K562 (cell line): ENCODE results near the gene VAC14. TPM values are rescaled to one million over a fixed set of nuclear protein-coding genes. Genes with fewer than 3 reads are reported as not detected.

Experiments used
- ASH1L ChIP-seq: fragments of 450-650 bp; IDR thresholded peaks from 2 replicates; pipeline ENCODE4 v1.6.1; 2018; ENCODE audit warnings: borderline replicate concordance, mild to moderate bottlenecking, low read depth; ENCODE audit not compliant: partially characterized antibody
- KDM1A ChIP-seq, 2 experiments: fragments of 450-650 bp; IDR thresholded peaks; 2 replicates each; pipeline ENCODE4 v1.6.1; 2016; ENCODE audit warnings: mild to moderate bottlenecking in 2 of 2
- MYC ChIP-seq, 2 experiments: fragments of 250-450 bp in 1 of 2; sonication (Bioruptor Pico) in 1 of 2; IDR thresholded peaks; 2 replicates each; pipeline versions ENCODE4 v1.5.1 to v1.6.1; 2012 to 2021; ENCODE audit warnings: low read depth in 2 of 2, borderline replicate concordance in 1 of 2, improper control_type of control experiment in 1 of 2, low read length in 1 of 2, mild to moderate bottlenecking in 1 of 2, moderate library complexity in 1 of 2
- PHF21A ChIP-seq: fragments of 450-650 bp; IDR thresholded peaks from 2 replicates; pipeline ENCODE4 v1.6.1; 2017; ENCODE audit warnings: low read depth, borderline replicate concordance
- POLR2H ChIP-seq: IDR thresholded peaks from 2 replicates; pipeline ENCODE4 v1.6.1; 2016; ENCODE audit warnings: missing genetic modification characterization, low read depth, mild to moderate bottlenecking, control low read depth, missing compliant biosample characterization, moderate library complexity
- STAT5A ChIP-seq: IDR thresholded peaks from 2 replicates; pipeline ENCODE4 v1.6.1; 2012; ENCODE audit warnings: low read length, inconsistent platforms, borderline replicate concordance
- YBX1 ChIP-seq: fragments of 450-650 bp; IDR thresholded peaks from 2 replicates; pipeline ENCODE4 v1.7.1; 2016; ENCODE audit warnings: mild to moderate bottlenecking
- polyA plus RNA-seq, 8 experiments: library from polyadenylated mRNA; depleted of rRNA in 4 of 8; stranded (reverse) in 5 of 8; unstranded in 3 of 8; fragments of >200 nt; fragmentation: Nextera tagmentation in 2 of 8; fragmentation: Illumina TruSeq in 1 of 8; extraction: Ambion mirVana in 2 of 8; extraction: Trizol in 1 of 8; gene quantifications; 2 replicates each; pipeline versions ENCODE4 v1.2.1 to v1.2.3, GENCODE V29; 2011 to 2014; ENCODE audit warnings: inconsistent platforms in 1 of 8, missing spikeins in 1 of 8
- total RNA-seq, 7 experiments: library from RNA; depleted of rRNA in 6 of 7; stranded (reverse); fragments of >200 nt in 6 of 7; fragmentation: Illumina TruSeq in 2 of 7; extraction: Trizol in 2 of 7; gene quantifications; 2 replicates each; pipeline versions ENCODE4 v1.2.1 to v1.2.3, GENCODE V29; 2011 to 2021; ENCODE audit warnings: low replicate concordance in 1 of 7
- TF ChIP-seq, protein P1 (sequence below), 2 experiments: fragments of 450-650 bp; formaldehyde crosslinking in 1 of 2; IDR thresholded peaks; 2 replicates each; pipeline versions ENCODE4 v1.4.0 to v1.6.1; 2014 to 2020; ENCODE audit warnings: mild to moderate bottlenecking in 2 of 2, borderline replicate concordance in 1 of 2, low read depth in 1 of 2
- TF ChIP-seq, protein P2 (sequence below): IDR thresholded peaks from 2 replicates; pipeline ENCODE4 v1.6.1; 2014; ENCODE audit warnings: antibody characterized with exemption
- TF ChIP-seq, protein P3 (sequence below): sonication (generic); formaldehyde crosslinking; IDR thresholded peaks from 2 replicates; pipeline ENCODE4 v1.8.1; 2023; ENCODE audit warnings: mild to moderate bottlenecking, missing genetic modification reagents, moderate library complexity
- TF ChIP-seq, protein P4 (sequence below): sonication (generic); formaldehyde crosslinking; IDR thresholded peaks from 2 replicates; pipeline ENCODE4 v1.8.0; 2022; ENCODE audit warnings: missing genetic modification reagents, mild to moderate bottlenecking, borderline replicate concordance
- TF ChIP-seq, protein P5 (sequence below), 2 experiments: IDR thresholded peaks; 2 replicates each; pipeline ENCODE4 v1.6.1; 2011; ENCODE audit warnings: borderline replicate concordance in 1 of 2, control low read depth in 1 of 2, low read depth in 1 of 2, low read length in 1 of 2, mild to moderate bottlenecking in 1 of 2, mixed read lengths in 1 of 2, moderate library complexity in 1 of 2; ENCODE audit not compliant: insufficient read depth in 1 of 2, insufficient read length in 1 of 2, poor library complexity in 1 of 2, severe bottlenecking in 1 of 2; ENCODE audit errors: extremely low read depth in 1 of 2

VAC14 gene
- total and polyA plus RNA-seq, 9 of the 15 experiments (the other 6 are each of a cell fraction or from before 2014, with no cell fraction given), result 1.3 to 41.6 (median 26.6) TPM

DNA sequence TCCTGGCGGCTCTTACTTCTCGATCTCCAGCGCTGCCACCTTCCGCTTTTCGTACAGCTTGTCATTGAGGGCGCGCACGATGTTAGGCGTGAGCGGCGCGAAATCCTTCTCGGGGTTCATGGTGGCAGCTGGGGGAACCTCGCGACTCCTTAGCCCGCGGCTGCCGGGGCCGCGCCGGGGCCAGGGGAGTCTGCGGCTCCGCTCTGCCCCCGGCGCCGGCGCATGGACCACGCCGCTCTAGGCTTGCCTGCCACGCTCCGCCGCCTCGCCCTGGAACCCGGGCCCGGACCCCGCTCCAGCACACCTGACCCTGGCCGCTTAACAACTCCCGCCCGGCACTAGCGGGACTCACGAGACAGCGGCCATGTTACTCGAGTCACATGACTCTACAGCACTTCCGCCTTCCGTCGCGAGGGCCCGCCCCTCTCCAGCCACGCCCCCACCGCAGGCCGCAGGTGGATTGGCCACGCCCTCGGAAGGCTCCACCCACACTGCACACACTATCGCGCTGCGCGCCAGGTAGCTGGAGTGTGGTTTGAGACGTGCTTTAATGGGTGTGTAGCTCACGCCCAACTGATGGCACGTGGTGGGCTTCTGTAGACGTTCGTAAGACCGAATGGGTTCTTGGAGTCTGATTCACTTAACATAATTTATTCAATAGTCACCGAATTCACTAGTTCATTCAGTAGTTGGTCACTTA is at the start of gene VAC14 (continued):
- TF ChIP-seq, protein P1, sequence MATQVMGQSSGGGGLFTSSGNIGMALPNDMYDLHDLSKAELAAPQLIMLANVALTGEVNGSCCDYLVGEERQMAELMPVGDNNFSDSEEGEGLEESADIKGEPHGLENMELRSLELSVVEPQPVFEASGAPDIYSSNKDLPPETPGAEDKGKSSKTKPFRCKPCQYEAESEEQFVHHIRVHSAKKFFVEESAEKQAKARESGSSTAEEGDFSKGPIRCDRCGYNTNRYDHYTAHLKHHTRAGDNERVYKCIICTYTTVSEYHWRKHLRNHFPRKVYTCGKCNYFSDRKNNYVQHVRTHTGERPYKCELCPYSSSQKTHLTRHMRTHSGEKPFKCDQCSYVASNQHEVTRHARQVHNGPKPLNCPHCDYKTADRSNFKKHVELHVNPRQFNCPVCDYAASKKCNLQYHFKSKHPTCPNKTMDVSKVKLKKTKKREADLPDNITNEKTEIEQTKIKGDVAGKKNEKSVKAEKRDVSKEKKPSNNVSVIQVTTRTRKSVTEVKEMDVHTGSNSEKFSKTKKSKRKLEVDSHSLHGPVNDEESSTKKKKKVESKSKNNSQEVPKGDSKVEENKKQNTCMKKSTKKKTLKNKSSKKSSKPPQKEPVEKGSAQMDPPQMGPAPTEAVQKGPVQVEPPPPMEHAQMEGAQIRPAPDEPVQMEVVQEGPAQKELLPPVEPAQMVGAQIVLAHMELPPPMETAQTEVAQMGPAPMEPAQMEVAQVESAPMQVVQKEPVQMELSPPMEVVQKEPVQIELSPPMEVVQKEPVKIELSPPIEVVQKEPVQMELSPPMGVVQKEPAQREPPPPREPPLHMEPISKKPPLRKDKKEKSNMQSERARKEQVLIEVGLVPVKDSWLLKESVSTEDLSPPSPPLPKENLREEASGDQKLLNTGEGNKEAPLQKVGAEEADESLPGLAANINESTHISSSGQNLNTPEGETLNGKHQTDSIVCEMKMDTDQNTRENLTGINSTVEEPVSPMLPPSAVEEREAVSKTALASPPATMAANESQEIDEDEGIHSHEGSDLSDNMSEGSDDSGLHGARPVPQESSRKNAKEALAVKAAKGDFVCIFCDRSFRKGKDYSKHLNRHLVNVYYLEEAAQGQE (IDR thresholded peaks at IDR 0.05; ENCODE audit: borderline replicate concordance), result peak; percentile 72
- TF ChIP-seq, protein P1 (CRISPR knock-in tag; IDR thresholded peaks at IDR 0.05; ENCODE audit: low read depth), result 0 out of 2 replicates have a peak, but pooled peaks have one; percentile 49
- TF ChIP-seq STAT5A (no peak), KDM1A (IDR thresholded peaks at IDR 0.05) (no peak), YBX1 (no peak), MYC (IDR thresholded peaks at IDR 0.05; ENCODE audit: low read depth, low read length) (peak; percentile 84), MYC (CRISPR knock-in tag; IDR thresholded peaks at IDR 0.05; ENCODE audit: borderline replicate concordance, low read depth) (no peak), POLR2H (peak; percentile 43), ASH1L (no peak), PHF21A (no peak)
- TF ChIP-seq, protein P2, sequence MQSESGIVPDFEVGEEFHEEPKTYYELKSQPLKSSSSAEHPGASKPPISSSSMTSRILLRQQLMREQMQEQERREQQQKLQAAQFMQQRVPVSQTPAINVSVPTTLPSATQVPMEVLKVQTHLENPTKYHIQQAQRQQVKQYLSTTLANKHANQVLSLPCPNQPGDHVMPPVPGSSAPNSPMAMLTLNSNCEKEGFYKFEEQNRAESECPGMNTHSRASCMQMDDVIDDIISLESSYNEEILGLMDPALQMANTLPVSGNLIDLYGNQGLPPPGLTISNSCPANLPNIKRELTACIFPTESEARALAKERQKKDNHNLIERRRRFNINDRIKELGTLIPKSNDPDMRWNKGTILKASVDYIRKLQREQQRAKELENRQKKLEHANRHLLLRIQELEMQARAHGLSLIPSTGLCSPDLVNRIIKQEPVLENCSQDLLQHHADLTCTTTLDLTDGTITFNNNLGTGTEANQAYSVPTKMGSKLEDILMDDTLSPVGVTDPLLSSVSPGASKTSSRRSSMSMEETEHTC, result peak; percentile 92
- TF ChIP-seq, protein P3, sequence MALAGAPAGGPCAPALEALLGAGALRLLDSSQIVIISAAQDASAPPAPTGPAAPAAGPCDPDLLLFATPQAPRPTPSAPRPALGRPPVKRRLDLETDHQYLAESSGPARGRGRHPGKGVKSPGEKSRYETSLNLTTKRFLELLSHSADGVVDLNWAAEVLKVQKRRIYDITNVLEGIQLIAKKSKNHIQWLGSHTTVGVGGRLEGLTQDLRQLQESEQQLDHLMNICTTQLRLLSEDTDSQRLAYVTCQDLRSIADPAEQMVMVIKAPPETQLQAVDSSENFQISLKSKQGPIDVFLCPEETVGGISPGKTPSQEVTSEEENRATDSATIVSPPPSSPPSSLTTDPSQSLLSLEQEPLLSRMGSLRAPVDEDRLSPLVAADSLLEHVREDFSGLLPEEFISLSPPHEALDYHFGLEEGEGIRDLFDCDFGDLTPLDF (CRISPR knock-in tag), result peak; percentile 73; the same call in 1 of the 2 replicates
- TF ChIP-seq, protein P4, sequence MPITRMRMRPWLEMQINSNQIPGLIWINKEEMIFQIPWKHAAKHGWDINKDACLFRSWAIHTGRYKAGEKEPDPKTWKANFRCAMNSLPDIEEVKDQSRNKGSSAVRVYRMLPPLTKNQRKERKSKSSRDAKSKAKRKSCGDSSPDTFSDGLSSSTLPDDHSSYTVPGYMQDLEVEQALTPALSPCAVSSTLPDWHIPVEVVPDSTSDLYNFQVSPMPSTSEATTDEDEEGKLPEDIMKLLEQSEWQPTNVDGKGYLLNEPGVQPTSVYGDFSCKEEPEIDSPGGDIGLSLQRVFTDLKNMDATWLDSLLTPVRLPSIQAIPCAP, result no peak
- TF ChIP-seq, protein P5, sequence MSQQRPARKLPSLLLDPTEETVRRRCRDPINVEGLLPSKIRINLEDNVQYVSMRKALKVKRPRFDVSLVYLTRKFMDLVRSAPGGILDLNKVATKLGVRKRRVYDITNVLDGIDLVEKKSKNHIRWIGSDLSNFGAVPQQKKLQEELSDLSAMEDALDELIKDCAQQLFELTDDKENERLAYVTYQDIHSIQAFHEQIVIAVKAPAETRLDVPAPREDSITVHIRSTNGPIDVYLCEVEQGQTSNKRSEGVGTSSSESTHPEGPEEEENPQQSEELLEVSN (IDR thresholded peaks at IDR 0.05; ENCODE audit: borderline replicate concordance in 1 of 2, extremely low read depth in 1 of 2, insufficient read depth in 1 of 2, insufficient read length in 1 of 2, low read depth in 1 of 2, low read length in 1 of 2, poor library complexity in 1 of 2, severe bottlenecking in 1 of 2), result peak; percentile 80 to 87
